Measurements from ENCODE around the gene ARID4B. TPM values are rescaled to one million over a fixed set of nuclear protein-coding genes. Genes with fewer than 3 reads are reported as not detected.

The ARID4B gene
- total and polyA plus RNA-seq, 2 donors from 2014 or later, result 6.6 to 50.3 TPM

DNA sequence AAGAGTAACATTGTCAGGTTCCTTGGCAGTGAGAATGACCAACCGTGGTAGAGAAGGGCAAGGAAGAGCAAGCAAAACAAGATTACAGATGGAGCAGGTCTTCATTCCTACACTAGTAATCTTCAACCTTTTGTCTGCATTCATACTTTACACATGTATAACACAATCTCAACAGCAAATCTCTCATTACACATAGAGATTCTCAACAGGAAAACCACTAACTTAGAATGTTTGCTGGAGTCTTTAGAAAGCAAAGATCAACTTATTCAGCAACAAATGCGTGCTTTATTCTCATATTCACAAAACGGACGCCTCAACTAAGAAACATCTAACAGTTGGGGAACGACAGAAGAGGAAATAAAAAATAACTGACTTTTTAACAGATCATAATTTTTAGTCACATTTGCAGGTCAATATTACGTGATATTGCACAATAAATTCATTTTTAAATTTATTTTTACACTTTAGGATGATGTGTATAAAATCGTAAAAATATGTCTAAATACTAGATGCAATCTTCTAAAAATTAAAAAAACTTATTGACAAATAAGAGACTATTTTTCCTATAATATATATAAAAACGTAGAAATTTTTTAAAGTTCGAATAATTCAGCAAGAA, 82.9 kb downstream of the ARID4B start:
- TF ChIP-seq, protein P1, sequence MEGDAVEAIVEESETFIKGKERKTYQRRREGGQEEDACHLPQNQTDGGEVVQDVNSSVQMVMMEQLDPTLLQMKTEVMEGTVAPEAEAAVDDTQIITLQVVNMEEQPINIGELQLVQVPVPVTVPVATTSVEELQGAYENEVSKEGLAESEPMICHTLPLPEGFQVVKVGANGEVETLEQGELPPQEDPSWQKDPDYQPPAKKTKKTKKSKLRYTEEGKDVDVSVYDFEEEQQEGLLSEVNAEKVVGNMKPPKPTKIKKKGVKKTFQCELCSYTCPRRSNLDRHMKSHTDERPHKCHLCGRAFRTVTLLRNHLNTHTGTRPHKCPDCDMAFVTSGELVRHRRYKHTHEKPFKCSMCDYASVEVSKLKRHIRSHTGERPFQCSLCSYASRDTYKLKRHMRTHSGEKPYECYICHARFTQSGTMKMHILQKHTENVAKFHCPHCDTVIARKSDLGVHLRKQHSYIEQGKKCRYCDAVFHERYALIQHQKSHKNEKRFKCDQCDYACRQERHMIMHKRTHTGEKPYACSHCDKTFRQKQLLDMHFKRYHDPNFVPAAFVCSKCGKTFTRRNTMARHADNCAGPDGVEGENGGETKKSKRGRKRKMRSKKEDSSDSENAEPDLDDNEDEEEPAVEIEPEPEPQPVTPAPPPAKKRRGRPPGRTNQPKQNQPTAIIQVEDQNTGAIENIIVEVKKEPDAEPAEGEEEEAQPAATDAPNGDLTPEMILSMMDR (IDR thresholded peaks at IDR 0.05; ENCODE audit: borderline replicate concordance, extremely low read depth, insufficient read depth), result no peak
- Histone ChIP-seq H3K27me3 (ENCODE audit: control insufficient read depth, insufficient read depth, low read length) (no peaks in the 10 kb centered on the region), H3K36me3 (ENCODE audit: control insufficient read depth in 2 of 3, insufficient read depth in 3 of 3, low read length in 3 of 3) (peaks cover 0 to 12% (median 7%) of the 10 kb centered on the region in 3 donors), H3K4me1 (ENCODE audit: control insufficient read depth in 2 of 3, insufficient read depth in 2 of 3, low read depth in 1 of 3, low read length in 3 of 3) (peaks cover 0 to 3% (median 0%) of the 10 kb centered on the region in 3 donors), H3K27ac (ENCODE audit: low read depth in 2 of 2, low read length in 2 of 2) (no peak overlapping the region), H3K9me3 (ENCODE audit: control insufficient read depth in 2 of 3, insufficient read depth in 1 of 3, low read length in 3 of 3) (no peaks in the 10 kb centered on the region), H3K9ac (ENCODE audit: low read length in 3 of 3) (no peak overlapping the region), H3K4me3 (ENCODE audit: low read length in 3 of 3) (no peak overlapping the region)
- FAIRE-seq (peak; percentile 88), DNase-seq (no peak)
- intact Hi-C loops (cut with DNase I), result no loop called here

DNA sequence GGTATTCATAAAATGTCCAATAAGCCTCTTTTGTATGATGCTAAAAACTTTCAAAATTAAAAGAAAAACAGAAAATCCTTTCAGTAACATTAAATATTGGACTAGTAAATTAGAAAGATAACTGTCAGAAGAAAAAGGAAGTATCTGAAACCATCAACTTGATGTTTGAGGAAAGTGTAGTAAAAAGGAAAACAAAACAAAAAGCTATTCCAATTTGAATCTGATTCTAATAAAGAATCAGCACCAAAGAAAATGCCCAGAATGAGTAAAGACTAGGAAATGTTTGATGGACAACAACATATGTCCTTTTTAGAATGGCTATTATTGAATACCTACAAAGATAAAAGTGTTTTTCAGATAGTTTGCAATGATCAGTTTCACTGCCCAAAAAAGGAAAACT, 87.0 kb downstream of the ARID4B start:
- H3K36me3 ChIP-seq (ENCODE audit: control insufficient read depth in 2 of 3, insufficient read depth in 3 of 3, low read length in 3 of 3), result peaks cover 0 to 23% (median 13%) of the 10 kb centered on the region in 3 donors
- TF ChIP-seq, protein P1 (IDR thresholded peaks at IDR 0.05; ENCODE audit: borderline replicate concordance, extremely low read depth, insufficient read depth), result no peak
- no peak overlapping the region for H3K27ac ChIP-seq (ENCODE audit: low read depth in 2 of 2, low read length in 2 of 2)
- H3K4me1 ChIP-seq (ENCODE audit: control insufficient read depth in 2 of 3, insufficient read depth in 2 of 3, low read depth in 1 of 3, low read length in 3 of 3), result peaks cover 0 to 2% (median 0%) of the 10 kb centered on the region in 3 donors
- no peak overlapping the region for H3K4me3 ChIP-seq (ENCODE audit: low read length in 3 of 3)
- H3K9ac ChIP-seq (ENCODE audit: low read length in 3 of 3), result no peak overlapping the region
- DNase-seq, result no peak
- intact Hi-C loops (cut with DNase I), result no loop called here
- no peak for FAIRE-seq
- no peaks in the 10 kb centered on the region for H3K9me3 ChIP-seq (ENCODE audit: control insufficient read depth in 2 of 3, insufficient read depth in 1 of 3, low read length in 3 of 3)
- no peaks in the 10 kb centered on the region for H3K27me3 ChIP-seq (ENCODE audit: control insufficient read depth, insufficient read depth, low read length)

DNA sequence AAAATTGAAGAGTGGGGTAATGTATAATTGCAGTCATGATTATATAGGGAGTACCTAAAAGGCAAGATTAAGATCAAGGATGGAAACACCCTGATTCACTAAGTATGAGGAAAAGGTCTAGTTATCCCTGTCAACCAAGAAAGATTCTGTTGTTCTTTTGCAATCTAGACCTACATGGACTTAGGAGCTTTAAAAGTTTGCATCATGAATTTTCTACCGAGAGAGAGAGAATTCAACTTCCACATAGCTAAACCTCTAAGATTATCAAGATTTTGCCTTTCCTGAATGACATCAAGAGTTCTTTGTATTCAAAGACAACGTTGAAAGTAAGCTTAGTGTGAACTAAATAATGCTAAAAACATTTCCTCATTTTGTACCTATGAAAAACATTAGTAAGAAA, 88.1 kb downstream of the ARID4B start:
- no peak overlapping the region for H3K9ac ChIP-seq (ENCODE audit: low read length in 3 of 3)
- no peaks in the 10 kb centered on the region for H3K4me1 ChIP-seq (ENCODE audit: control insufficient read depth in 2 of 3, insufficient read depth in 2 of 3, low read depth in 1 of 3, low read length in 3 of 3)
- H3K27ac ChIP-seq (ENCODE audit: low read depth in 2 of 2, low read length in 2 of 2), result no peak overlapping the region
- no peaks in the 10 kb centered on the region for H3K9me3 ChIP-seq (ENCODE audit: control insufficient read depth in 2 of 3, insufficient read depth in 1 of 3, low read length in 3 of 3)
- DNase-seq, result no peak
- peaks cover 0 to 30% (median 9%) of the 10 kb centered on the region in 3 donors for H3K36me3 ChIP-seq (ENCODE audit: control insufficient read depth in 2 of 3, insufficient read depth in 3 of 3, low read length in 3 of 3)
- FAIRE-seq, result no peak
- H3K27me3 ChIP-seq (ENCODE audit: control insufficient read depth, insufficient read depth, low read length), result no peaks in the 10 kb centered on the region
- TF ChIP-seq, protein P1 (IDR thresholded peaks at IDR 0.05; ENCODE audit: borderline replicate concordance, extremely low read depth, insufficient read depth), result no peak
- intact Hi-C loops (cut with DNase I), result no loop called here
- H3K4me3 ChIP-seq (ENCODE audit: low read length in 3 of 3), result no peak overlapping the region

DNA sequence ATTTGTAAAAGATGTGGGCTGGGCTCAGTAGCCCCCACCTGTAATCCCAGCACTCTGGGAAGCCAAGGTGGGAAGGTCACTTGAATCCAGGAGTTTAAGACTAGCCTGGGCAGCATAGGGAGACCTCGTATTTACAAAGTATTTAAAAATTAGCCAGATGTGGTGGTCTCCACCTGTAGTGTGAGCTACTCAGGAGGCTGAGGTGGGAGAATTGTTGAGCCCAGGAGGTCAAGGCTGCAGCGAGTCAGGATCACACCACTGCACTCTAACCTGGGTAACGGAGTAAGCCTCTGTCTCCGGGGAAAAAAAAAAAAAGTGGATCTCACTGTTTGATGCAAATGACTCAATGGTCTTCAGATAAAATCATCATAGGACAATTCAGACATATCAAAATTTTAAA, 89.4 kb downstream of the ARID4B start:
- Histone ChIP-seq H3K27ac (ENCODE audit: low read depth in 2 of 2, low read length in 2 of 2) (no peak overlapping the region), H3K4me3 (ENCODE audit: low read length in 3 of 3) (no peak overlapping the region), H3K9ac (ENCODE audit: low read length in 3 of 3) (no peak overlapping the region), H3K9me3 (ENCODE audit: control insufficient read depth in 2 of 3, insufficient read depth in 1 of 3, low read length in 3 of 3) (no peaks in the 10 kb centered on the region), H3K27me3 (ENCODE audit: control insufficient read depth, insufficient read depth, low read length) (no peaks in the 10 kb centered on the region), H3K36me3 (ENCODE audit: control insufficient read depth in 2 of 3, insufficient read depth in 3 of 3, low read length in 3 of 3) (peaks cover 0 to 32% (median 6%) of the 10 kb centered on the region in 3 donors), H3K4me1 (ENCODE audit: control insufficient read depth in 2 of 3, insufficient read depth in 2 of 3, low read depth in 1 of 3, low read length in 3 of 3) (no peaks in the 10 kb centered on the region)
- TF ChIP-seq, protein P1 (IDR thresholded peaks at IDR 0.05; ENCODE audit: borderline replicate concordance, extremely low read depth, insufficient read depth), result no peak
- FAIRE-seq, result no peak
- no peak for DNase-seq
- intact Hi-C loops (cut with DNase I), result no loop called here
